ENCODE data around the gene LSAMP. TPM values are rescaled to one million over a fixed set of nuclear protein-coding genes. Genes with fewer than 3 reads are reported as not detected.

LSAMP gene
- total RNA-seq, 1 donor from 2014 or later: 10.2 TPM

DNA sequence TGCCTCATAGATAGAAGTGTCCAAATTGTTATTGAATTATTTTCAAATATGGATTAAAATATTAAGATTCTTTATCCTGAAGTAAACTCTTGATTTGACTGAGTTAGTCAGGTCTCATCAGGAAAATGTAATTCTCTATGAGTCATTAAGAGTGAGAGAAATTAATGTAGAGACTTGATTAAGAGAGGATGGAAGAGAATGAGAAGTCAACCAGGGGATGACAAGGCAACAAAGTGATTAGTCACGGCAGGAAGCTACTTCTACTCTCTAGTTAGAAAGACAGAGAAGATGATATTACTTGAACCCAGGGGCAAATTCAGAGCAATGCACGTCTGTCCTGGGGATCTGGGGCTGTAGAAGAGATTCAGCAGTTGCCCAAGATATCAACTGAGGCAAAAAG is 202.5 kb downstream of the LSAMP start:
- no peak for DNase-seq (ENCODE audit: low read depth)
- no peak for TF ChIP-seq CTCF (IDR thresholded peaks at IDR 0.05; ENCODE audit: insufficient read depth, low read length, poor library complexity, severe bottlenecking)
- Histone ChIP-seq H3K27me3 (ENCODE audit: control insufficient read depth, insufficient read depth, low read length) (no peaks in the 10 kb centered on the region), H3K36me3 (ENCODE audit: control insufficient read depth, insufficient read depth, low read length) (no peaks in the 10 kb centered on the region), H3K4me3 (ENCODE audit: low read depth, low read length) (no peak overlapping the region)

- no peaks in the 10 kb centered on the region for H3K27me3 ChIP-seq (ENCODE audit: control insufficient read depth, insufficient read depth, low read length)
- DNase-seq (ENCODE audit: low read depth): no peak
- H3K36me3 ChIP-seq (ENCODE audit: control insufficient read depth, insufficient read depth, low read length): no peaks in the 10 kb centered on the region
- no peak overlapping the region for H3K4me3 ChIP-seq (ENCODE audit: low read depth, low read length)
- TF ChIP-seq CTCF (IDR thresholded peaks at IDR 0.05; ENCODE audit: insufficient read depth, low read length, poor library complexity, severe bottlenecking): no peak
These were observed 203.6 kb downstream of the LSAMP start for GRCh38 chr3:116241677-116242076.

GRCh38 chr3:116240261-116240660 is 205.0 kb downstream of the LSAMP start:
- DNase-seq (ENCODE audit: low read depth): no peak
- TF ChIP-seq CTCF (IDR thresholded peaks at IDR 0.05; ENCODE audit: insufficient read depth, low read length, poor library complexity, severe bottlenecking): no peak
- Histone ChIP-seq H3K4me3 (ENCODE audit: low read depth, low read length) (no peak overlapping the region), H3K36me3 (ENCODE audit: control insufficient read depth, insufficient read depth, low read length) (no peaks in the 10 kb centered on the region), H3K27me3 (ENCODE audit: control insufficient read depth, insufficient read depth, low read length) (no peaks in the 10 kb centered on the region)

DNA sequence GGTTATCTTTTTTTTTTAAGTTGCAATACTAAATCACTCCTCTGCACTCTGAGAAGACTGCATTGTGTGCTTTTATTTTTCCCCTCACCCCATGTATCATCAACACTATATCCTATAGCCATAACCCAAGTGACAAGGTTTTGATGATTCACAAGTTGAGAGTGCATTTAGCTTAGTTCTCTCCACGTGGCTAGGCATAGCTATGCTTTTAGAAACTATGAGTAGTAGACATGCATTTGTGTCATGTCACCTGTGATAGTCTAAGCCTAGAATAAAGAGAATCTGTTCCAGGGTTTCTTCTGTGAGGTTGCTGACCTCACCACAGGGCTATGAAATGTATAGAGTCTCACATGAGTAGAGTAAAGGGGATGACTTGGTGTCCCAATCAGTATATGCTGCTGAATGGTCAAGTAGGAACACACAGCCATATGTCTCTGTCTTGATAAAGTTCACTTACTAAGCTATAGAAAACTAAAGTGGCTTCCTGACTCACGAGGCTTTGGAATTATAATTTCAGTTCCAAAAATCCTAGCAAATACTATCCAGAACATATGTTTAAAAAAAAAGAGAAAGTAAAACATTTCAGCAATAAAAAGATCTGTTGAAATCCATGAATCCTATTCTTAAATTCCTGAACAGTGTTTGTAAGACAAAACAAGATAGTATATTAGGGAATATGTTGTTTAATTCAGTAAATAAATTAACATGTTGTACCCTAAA is 206.3 kb downstream of the LSAMP start:
- no peak for DNase-seq (ENCODE audit: low read depth)
- Histone ChIP-seq H3K4me3 (ENCODE audit: low read depth, low read length) (no peak overlapping the region), H3K27me3 (ENCODE audit: control insufficient read depth, insufficient read depth, low read length) (no peaks in the 10 kb centered on the region), H3K36me3 (ENCODE audit: control insufficient read depth, insufficient read depth, low read length) (no peaks in the 10 kb centered on the region)
- TF ChIP-seq CTCF (IDR thresholded peaks at IDR 0.05; ENCODE audit: insufficient read depth, low read length, poor library complexity, severe bottlenecking): no peak

DNA sequence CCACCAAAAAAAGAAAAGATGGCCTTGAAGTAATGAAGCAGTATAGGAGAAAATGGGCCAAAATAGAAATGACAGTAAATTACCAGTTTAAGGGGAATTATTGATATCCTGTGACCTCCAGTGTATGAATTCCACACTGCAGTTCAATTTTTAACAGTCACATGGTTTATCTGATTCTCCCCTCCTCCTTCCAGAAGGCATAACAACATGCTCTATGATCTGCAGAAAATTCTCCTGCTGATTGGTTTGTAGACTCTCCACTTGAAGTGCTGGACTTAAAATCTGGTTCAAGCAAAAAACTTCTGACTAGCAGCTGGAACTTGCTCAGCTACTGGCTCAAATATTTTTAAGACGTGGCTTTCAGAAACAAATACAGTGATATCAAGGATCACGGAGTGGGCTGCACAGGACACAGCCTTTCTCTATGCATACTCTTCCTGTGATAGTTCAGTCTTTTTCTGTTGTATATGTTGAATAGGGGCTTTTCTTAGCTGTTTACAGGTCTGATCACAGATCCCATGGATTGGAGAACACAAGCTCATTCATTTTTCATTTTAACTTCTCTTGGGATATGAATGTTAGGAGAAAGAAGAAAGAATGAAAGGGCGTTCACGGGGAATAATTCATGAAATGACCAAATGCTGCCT is 211.5 kb downstream of the LSAMP start:
- no peaks in the 10 kb centered on the region for H3K27me3 ChIP-seq (ENCODE audit: control insufficient read depth, insufficient read depth, low read length)
- TF ChIP-seq CTCF (IDR thresholded peaks at IDR 0.05; ENCODE audit: insufficient read depth, low read length, poor library complexity, severe bottlenecking): no peak
- no peak for DNase-seq (ENCODE audit: low read depth)
- no peak overlapping the region for H3K4me3 ChIP-seq (ENCODE audit: low read depth, low read length)
- no peaks in the 10 kb centered on the region for H3K36me3 ChIP-seq (ENCODE audit: control insufficient read depth, insufficient read depth, low read length)

All from kidney epithelial cell (primary cell).